GM18909 (cell line): Measurements from ENCODE around the gene NCOA3.
"Not testable (repeated sequence)": the region's sequence is repeated elsewhere in the genome, so short reads cannot be mapped to it uniquely, and the experiment has no call there.

ENCODE experiments used
- ATAC-seq: cut with Tn5 transposase; IDR thresholded peaks from one replicate; pipeline ENCODE4 v1.9.1; 2021; ENCODE audit warnings: mild to moderate bottlenecking; ENCODE audit not compliant: unreplicated experiment, poor library complexity

Gene NCOA3

DNA sequence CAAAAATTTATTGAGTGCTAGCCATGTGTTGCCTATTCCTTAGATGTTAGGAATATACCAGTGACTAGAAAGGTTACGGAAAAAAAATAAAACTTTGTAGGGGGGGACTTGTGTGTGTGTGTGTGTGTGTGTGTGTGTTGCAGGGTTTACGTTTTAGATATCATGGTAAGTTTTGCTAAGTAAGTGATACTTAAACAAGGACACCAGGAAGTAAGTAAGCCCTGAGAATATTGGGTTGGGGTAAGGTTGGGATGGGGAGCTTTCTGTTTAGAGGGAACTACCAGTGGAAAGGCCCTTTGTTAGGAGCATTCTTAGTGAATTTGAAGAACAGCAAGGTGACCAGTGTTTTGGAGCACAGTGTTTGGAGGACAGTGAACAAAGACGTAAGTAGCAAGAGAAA, 30.3 kb downstream of the NCOA3 start:
- ATAC-seq: no peak

DNA sequence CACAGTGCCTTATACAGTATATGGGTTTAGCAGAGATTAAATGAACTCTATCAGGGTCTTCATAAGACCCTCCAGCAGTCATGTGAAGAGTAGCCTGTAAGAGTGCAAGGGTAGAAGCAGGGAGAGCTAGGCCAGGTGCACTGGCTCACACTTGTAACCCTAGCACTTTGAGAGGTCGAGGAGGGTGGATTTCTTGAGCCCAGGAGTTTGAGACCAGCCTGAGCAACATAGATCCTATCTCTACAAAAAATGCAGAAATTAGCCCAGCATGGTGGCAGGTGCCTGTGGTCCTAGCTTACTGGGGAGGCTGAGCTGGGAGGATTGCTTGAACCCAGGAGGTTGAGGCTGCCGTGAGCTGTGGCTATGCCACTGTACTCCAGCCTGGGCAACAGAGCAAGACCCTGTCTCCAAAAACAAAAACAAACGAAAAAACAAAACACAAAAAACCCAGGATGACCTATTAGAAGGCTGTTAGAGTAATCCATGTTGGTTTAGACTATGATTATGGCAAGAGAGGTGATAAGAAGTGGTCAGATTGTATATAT, 31.9 kb downstream of the NCOA3 start:
- no peak for ATAC-seq

DNA sequence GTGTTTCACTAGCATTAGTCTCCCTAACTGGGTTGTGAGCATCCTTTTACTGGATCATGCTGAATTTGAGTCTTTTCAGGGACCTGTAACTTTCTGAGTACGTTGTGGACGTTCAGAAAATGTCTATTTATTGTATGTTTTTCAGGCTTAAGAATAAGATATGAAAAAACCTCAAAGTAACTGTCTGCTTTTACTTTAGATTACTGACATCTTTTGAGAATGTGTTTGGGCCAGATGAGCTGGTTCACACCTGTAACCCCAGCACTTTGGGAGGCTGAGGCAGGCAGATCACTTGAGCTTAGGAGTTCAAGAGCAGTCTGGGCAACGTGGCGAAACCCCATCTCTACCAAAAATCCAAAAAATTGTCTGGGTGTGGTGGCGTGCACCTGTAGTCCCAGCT, 32.7 kb downstream of the NCOA3 start:
- ATAC-seq: no peak

DNA sequence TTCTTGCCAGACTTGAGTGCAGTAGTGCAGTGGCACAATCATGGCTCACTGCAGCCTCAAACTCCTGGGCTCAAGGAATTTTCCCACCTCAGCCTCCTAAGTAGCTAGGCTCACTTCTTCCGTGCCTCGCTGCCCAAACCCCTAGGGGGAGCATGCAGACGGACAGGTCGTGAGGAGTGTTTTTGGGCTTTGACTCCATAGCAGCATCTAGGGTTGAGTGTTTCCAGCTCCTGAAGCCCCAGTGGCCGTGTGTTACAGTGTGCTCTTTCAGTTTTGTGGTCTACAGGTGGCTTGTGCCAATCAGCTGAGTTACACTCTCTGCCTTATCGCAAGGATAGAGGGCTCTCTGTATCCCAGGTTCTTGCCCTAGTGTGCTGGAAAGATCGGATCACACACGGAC, 33.4 kb downstream of the NCOA3 start:
- no peak for ATAC-seq

DNA sequence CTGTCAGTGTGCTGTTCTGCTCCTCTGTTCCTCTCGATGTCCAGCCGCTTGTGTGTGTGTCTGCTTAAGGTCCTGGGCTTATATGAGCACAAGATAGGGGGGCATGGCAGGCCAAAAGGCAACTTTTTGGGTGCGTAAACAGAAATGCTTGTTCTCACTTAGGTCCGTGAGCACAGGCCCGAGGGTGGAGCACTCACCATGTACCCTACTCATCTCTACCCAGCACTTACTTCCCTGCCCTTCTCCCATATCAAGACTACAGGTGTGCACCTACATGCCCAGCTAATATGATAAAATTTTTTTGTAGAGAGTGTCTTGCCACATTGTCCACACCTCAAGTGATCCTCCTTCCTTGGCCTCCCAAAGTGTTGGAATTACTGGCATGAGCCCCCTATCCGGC, 34.3 kb downstream of the NCOA3 start:
- ATAC-seq: no peak

DNA sequence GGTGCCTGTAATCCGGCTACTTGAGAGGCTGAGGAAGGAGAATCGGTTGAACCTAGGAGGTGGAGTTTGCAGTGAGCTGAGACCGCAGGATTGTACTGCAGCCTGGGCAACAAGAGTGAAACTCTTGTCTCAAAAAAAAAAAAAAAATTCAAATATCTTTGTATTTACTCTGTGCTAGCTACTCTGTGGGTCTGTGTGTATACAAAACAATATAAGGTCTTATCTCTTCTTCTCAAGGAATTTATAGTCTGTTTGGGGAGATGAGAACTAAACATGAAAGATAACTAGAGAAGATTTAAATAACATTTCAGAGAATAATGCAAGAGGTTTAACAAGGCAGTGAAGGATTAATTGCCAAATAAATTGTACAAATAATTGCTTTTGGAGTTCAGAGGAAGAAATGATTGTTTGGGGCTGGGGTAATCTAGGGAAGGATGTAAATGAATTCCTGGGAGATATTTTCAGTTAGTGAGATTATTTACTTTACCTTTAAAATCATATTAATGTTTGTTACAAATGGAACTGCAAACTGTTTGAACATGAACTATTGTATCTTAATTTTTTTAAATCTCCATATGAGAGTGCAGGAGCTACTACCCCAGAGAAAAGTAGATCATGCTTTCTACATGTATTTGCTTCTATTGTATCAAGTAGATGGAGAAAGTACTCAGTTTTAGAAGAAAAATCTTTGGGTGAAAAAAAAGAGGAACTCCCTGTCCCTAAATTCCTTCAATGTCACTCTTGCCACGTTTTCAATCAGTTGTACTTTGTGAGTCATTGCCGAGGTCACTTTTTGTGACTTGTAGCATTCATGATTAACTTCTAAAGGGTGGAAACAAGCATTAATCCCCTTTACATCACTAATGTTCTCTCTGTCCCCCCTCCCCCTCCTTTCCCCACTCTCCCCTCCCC, 39.0 kb downstream of the NCOA3 start:
- no peak for ATAC-seq

DNA sequence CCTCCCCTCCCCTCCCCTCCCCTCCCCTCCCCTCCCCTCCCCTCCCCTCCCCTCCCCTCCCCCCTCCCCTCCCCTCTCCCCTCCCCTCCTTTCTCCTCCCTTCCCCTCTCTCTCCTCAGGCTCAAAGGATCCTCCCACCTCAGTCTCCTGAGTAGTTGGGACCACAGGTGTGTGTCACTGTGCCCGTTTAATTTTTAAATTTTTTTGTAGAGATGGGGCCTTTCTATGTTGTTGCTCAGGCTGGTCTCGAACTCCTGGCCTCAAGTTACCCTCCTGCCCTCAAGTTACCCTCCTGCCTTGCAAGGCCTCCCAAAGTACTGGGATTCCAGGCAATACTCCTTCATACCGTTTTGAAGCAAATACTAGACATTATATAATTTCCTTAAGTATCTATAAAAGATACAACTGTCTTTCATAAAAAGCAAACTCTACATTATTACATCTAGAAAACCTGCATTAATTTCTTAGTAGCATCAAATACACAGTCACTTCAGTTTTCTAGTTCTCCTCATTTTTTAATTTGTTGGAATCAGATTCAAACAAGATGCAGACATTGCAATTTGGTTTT, 39.8 kb downstream of the NCOA3 start:
- ATAC-seq: no peak

DNA sequence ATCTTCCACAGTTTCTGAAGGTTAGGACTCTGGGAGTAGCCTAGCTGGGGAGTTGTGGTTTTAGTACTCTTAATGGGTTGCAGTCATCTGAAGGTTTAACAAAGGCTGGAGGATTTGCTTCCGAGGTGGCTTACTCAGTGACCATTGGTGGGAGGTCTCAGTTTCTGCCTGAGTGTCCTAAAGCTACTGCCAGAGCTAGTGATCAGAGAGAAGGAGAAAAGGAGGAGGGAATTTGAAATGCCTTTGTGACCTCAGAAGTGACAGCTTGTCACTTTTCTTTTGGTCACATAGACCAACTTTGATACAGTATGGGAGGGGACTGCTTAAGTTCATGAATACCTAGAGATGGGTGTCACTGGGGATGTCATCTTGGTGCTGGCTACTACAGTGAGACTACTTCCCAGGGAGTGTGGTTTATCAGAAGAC, 41.3 kb downstream of the NCOA3 start:
- ATAC-seq: no peak

DNA sequence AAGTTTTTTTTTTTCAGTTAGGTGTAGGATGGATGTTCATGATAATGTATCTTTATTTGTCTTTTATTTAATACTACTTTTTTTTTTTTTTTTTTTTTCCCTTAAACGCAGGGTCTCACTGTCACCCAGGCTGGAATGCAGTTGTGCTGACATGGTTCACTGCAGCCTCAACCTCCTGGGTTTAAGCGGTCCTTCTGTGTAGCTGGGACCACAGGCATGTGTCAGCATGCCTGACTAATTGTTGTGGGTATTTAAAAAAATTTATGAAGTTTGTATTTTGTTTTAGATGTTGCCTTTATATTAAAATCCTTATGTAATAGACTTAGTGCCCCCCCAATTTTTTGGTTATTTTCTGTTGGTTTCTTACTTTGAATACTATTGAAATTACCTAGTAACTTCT, 42.6 kb downstream of the NCOA3 start:
- no peak for ATAC-seq

DNA sequence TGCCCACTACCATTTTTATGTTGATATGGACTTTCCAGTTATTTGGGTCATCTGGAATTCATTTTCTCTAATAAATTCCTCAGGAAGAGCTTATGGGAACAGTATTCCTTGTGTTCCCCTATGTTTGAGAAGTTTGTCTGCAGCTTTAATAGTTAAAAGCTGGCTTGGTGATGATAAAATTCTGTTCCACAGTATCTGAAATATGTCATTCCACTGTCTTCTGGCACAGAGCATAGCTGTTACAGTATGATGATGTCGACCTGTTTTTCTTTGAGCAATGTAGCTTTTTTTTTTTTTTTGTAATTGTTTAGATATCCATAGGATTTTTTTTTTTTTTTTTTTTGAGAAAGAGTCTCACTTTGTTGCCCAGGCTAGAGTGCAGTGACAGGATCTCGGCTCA, 43.2 kb downstream of the NCOA3 start:
- ATAC-seq: no peak

DNA sequence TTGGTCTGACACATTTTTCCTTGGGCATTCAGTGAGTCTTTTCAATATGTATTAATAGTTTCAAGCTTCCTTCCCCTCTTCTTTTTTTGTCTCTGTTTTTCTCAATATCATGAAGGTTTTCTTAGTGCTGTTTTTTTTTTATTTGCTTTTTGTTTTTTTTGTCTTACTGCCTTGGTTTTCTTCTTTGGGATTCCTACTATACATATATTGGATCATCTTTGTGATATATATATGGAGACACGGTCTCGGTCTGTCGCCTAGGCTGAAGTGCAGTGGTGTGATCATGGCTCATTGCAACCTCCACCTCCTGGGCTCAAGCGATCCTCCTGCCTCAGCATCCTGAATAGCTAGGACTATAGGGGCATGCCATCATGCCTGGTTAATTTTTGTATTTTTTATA, 43.8 kb downstream of the NCOA3 start:
- no peak for ATAC-seq

DNA sequence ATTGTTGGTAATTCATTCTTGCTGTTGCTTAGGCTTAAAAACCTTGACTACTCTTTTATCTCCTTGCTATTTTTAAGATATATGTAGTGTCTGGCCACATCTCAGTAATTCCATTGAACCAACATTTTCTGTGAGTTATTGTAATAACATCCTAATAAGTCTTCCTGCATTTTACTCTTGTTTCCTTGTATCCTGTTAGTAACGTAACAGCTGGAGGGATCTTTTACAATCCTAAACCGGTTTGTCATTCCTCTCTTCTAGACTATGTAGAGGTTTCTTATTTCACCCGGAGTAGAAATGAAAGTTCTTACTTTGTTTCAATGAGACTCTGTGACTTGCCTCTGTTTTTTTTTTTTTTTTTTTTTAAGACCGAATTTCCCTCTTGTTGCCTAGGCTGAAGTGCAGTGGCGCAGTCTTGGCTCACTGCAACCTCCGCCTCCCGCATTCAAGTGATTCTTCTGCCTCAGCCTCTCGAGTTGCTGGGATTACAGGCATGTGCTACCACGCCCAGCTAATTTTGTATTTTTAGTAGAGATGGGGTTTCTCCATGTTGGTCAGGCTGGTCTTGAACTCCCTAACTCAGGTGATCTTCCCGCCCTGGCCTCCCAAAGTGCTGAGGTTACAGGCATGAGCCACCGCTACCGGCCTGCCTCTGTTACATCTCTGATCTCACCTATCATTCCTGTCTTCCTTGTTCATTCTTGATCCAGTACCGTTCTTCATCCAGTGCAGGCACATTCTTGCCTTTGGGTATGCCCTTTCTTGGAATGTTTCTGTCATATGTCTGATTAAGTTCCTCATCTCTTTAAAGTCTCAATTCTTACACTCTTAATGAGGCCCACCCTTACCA, 44.7 kb downstream of the NCOA3 start:
- ATAC-seq: no peak

DNA sequence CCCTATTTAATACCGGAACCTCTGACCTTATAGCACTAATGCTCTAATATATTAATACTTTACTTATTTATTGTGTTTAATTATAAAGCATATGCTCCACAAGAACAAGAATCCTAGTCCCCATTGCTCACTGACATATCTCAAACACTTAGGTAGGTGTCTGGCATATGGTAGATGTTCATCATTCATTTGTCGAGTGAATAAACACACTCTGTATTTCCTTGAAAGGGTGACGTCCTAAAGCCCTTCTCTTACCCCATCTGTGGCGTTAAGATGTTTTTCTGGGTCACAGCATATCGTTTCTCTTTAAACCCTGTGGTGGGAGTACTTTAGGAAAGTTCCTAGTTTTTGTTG, 45.3 kb downstream of the NCOA3 start:
- no peak for ATAC-seq

DNA sequence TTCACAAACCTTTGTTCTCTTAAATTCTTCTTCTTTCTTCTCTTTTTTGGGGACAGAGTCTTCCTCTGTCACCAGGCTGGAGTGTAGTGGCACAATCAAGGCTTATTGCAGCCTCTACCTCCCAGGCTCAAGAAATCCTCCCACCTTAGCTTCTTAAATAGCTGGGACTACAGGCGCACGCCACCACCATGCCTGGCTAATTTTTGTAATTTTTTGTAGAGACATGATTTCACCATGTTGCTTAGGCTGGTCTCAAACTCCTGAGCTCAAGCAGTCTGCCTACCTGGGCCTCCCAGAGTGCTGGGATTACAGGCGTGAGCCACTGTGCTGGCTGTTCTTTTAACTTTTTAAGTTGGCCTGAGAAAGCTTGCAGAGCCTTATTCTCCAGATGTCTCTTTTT, 48.0 kb downstream of the NCOA3 start:
- ATAC-seq: no peak

DNA sequence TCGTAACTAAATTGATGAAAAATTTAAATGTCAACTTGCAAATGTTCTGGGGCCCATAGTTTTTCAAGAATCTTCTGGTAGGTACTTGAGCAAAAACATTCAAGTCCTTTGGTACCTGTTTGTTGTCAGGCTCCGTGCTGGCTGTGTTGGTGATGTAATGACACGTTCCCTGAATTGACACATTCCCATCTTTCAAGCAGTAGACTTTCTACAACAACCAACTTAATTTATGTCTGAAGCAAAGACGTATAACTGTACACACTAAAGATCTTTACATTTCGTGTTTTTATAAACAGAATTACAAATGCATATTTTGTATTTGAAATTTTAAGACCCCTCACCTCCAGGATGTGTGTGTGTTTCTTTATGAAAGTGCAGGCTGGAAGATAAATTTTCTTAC, 49.5 kb downstream of the NCOA3 start:
- ATAC-seq: no peak

DNA sequence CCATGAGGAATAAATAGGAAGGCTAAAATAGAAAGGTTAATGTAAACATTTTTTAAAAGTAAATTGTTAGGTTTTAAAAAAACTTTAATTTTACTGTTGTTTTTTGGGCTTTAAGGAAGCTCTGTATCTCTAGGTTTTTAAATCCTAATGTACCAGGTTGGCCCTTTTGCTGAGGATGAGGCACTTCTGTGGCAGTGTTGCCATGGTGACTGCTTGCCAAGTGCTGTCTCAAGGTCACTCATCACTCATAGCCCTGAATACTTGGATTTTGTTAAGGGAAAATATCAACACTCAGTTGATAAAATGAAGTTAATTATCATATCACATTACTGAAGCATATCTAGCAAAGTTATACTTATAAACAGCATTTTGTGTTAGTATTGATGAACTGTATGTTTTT, 50.2 kb downstream of the NCOA3 start:
- no peak for ATAC-seq

DNA sequence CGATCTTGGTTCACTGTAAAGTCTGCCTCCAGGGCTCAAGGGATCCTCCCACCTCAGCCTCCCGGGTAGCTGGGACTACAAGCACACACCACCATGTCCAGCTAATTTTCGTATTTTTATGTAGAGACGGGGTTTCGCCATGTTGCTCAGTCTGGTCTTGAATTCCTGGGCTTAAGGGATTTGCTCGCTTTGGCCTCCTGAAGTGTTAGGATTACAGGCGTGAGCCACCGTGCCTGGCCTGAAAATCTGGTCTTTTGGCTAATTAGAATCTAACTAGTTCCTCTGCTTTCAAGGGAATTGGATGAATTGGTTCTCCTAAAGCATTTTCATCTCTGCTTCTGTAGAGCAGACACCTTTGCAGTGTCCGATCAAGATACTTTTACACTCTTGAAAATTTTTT, 51.3 kb downstream of the NCOA3 start:
- ATAC-seq: no peak

DNA sequence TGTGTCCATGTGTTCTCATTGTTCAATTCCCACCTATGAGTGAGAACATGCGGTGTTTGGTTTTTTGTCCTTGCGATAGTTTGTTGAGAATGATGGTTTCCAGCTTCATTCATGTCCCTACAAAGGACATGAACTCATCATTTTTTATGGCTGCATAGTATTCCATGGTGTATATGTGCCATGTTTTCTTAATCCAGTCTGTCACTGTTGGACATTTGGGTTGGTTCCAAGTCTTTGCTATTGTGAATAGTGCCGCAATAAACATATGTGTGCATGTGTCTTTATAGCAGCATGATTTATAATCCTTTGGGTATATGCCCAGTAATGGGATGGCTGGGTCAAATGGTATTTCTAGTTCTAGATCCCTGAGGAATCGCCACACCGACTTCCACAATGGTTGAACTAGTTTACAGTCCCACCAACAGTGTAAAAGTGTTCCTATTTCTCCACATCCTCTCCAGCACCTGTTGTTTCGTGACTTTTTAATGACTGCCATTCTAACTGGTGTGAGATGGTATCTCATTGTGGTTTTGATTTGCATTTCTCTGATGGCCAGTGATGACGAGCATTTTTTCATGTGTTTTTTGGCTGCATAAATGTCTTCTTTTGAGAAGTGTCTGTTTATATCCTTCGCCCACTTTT, 52.0 kb downstream of the NCOA3 start:
- not testable (repeated sequence) for ATAC-seq

DNA sequence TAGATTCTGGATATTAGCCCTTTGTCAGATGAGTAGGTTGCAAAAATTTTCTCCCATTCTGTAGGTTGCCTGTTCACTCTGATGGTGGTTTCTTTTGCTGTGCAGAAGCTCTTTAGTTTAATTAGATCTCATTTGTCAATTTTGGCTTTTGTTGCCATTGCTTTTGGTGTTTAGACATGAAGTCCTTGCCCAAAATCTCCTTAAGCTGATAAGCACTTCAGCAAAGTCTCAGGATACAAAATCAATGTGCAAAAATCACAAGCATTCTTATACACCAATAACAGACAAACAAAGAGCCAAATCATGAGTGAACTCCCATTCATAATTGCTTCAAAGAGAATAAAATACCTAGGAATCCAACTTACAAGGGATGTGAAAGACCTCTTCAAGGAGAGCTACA, 52.6 kb downstream of the NCOA3 start:
- ATAC-seq: not testable (repeated sequence)

DNA sequence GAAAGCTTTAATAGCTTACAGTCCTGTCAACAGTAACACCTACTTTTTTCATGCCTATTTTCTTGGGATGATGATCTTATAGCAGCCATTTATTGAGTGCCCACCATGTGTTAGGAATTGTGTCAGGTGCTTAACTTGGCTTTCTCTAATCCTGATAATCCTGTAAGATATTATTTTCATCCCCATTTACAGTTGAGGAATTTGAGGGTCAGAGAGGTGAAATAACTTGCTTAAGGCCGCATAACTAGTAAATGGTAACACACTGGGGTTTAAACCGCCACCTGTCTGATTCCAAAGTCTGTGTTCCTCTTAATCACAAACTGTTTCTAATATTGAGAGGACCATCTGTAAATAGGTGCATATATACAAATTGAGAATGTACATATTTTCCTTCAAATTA, 55.5 kb downstream of the NCOA3 start:
- no peak for ATAC-seq
